Thymus (tissue), 11 donors: ENCODE measurements around the gene EHBP1. TPM values are rescaled to one million over a fixed set of nuclear protein-coding genes. Genes with fewer than 3 reads are reported as not detected.
"Not testable (repeated sequence)": the region's sequence is repeated elsewhere in the genome, so short reads cannot be mapped to it uniquely, and the experiment has no call there.

Experiments
- DNase-seq, 9 donors: peaks; one replicate each; pipeline ENCODE4 v3.0.0-alpha.2; 2013; ENCODE audit warnings: low spot score in 9 of 9, low read depth in 6 of 9, missing footprints in 1 of 9
- H3K27ac ChIP-seq, 2 donors: one replicate each; pipeline ENCODE4 v1.5.1; 2013; ENCODE audit warnings: control low read depth in 1 of 2, low read depth in 1 of 2, low read length in 1 of 2, mild to moderate bottlenecking in 1 of 2, moderate library complexity in 1 of 2
- H3K27me3 ChIP-seq, 2 donors: one replicate each; pipeline ENCODE4 v1.5.1; 2013; ENCODE audit warnings: low read length in 1 of 2; ENCODE audit not compliant: control insufficient read depth in 2 of 2, insufficient read depth in 1 of 2
- H3K36me3 ChIP-seq, 2 donors: one replicate each; pipeline ENCODE4 v1.5.1; 2013; ENCODE audit warnings: low read length in 1 of 2, mild to moderate bottlenecking in 1 of 2, moderate library complexity in 1 of 2; ENCODE audit not compliant: control insufficient read depth in 2 of 2, insufficient read depth in 2 of 2
- H3K4me1 ChIP-seq, 2 donors: one replicate each; pipeline ENCODE4 v1.5.1; 2013; ENCODE audit warnings: low read length in 2 of 2; ENCODE audit not compliant: control insufficient read depth in 2 of 2, insufficient read depth in 2 of 2
- H3K4me3 ChIP-seq, 2 donors: one replicate each; pipeline ENCODE4 v1.5.1; 2013; ENCODE audit warnings: low read length in 2 of 2, control low read depth in 1 of 2, mild to moderate bottlenecking in 1 of 2
- H3K9me3 ChIP-seq, 2 donors: one replicate each; pipeline ENCODE4 v1.5.1; 2013; ENCODE audit warnings: low read length in 1 of 2, mild to moderate bottlenecking in 1 of 2; ENCODE audit not compliant: control insufficient read depth in 2 of 2, insufficient read depth in 1 of 2
- WGBS: extraction: QIAGEN DNeasy Blood & Tissue Kit; methylation state at CpG from one replicate; pipeline ENCODE4 v1.1.7; 2013; 5-methylcytosine and 5-hydroxymethylcytosine counted together
- polyA plus RNA-seq: library from polyadenylated mRNA; stranded (reverse); fragments of 200-250 nt; gene quantifications from one replicate; pipeline ENCODE4 v1.2.3, GENCODE V29; 2013
- total RNA-seq: library from RNA; stranded (reverse); fragments of 120-200 nt; gene quantifications from one replicate; pipeline ENCODE4 v1.2.4, GENCODE V29; 2013
- donor health status: healthy.

The EHBP1 gene
- total and polyA plus RNA-seq, 2 donors = 11.2 to 19.5 TPM

DNA sequence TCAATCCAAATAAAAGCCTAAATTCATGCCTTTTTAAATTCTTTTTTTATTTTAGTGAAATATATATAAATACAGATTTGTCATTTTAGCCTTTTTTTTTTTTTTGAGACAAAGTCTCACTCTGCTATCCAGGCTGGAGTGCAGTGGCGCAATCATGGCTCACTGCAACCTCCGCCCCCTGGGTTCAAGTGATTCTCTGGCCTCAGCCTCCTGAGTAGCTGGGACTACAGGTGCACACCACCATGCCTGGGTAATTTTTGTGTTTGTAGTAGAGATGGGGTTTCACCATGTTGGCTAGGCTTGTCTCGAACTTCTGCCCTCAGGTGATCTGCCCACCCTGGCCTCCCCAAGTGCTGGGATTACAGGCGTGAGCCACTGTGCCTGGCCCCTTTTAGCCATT, 368.9 kb downstream of the EHBP1 start:
- 97% methylated on average over 4 of the region's 4 CpGs for WGBS
- H3K27me3 ChIP-seq, H3K27ac ChIP-seq, DNase-seq, H3K4me3 ChIP-seq, H3K9me3 ChIP-seq, H3K4me1 ChIP-seq, H3K36me3 ChIP-seq: not testable (repeated sequence)

GRCh38 chr2:63078852-63079606, 373.5 kb downstream of the EHBP1 start:
- no peaks in the 10 kb centered on the region for H3K27me3 ChIP-seq
- 87% methylated on average over 4 of the region's 4 CpGs for WGBS
- no peaks in the 10 kb centered on the region for H3K36me3 ChIP-seq

GRCh38 chr2:63081404-63081803, 375.9 kb downstream of the EHBP1 start:
- 87% methylated on average over 4 of the region's 4 CpGs for WGBS
- Histone ChIP-seq H3K36me3 (no peaks in the 10 kb centered on the region), H3K9me3 (no peaks in the 10 kb centered on the region), H3K4me3 (no peak overlapping the region), H3K4me1 (no peaks in the 10 kb centered on the region), H3K27me3 (no peaks in the 10 kb centered on the region), H3K27ac (no peak overlapping the region)
- DNase-seq = no peak

More at GRCh38 chr2:63078852-63079606, 373.5 kb downstream of the EHBP1 start:
- Histone ChIP-seq H3K27ac (no peak overlapping the region), H3K9me3 (no peaks in the 10 kb centered on the region), H3K4me3 (no peak overlapping the region), H3K4me1 (no peaks in the 10 kb centered on the region)
- DNase-seq = peak in 2 of 9 donors; percentile 17 to 39

DNA sequence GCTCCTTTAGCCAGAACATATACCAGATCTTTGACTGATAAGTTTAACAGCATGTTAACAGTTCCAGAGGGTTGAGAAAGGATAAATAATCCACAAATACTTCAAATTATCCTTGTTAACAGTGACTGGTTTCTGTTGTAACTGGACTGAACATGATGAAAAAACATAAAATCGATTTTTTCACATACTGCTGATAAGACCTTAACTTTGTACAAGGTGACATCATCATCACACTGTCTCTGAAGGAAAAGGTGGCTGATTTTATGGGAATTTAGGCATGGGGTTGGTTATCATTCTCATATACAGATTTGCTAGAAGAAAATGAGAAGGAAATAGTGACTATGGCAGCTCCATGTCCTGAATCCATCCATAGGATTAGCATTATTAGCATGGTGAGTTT, 381.2 kb downstream of the EHBP1 start:
- Histone ChIP-seq H3K4me3 (no peak overlapping the region), H3K27ac (no peak overlapping the region), H3K9me3 (no peaks in the 10 kb centered on the region), H3K36me3 (no peaks in the 10 kb centered on the region), H3K27me3 (no peaks in the 10 kb centered on the region), H3K4me1 (no peaks in the 10 kb centered on the region)
- 82% methylated on average over 1 of the region's 1 CpG for WGBS
- DNase-seq = no peak

- WGBS = 96% methylated on average over 1 of the region's 1 CpG
- Histone ChIP-seq H3K4me3 (no peak overlapping the region), H3K36me3 (no peaks in the 10 kb centered on the region), H3K27me3 (no peaks in the 10 kb centered on the region), H3K9me3 (no peaks in the 10 kb centered on the region), H3K27ac (no peak overlapping the region), H3K4me1 (no peaks in the 10 kb centered on the region)
- DNase-seq = no peak
Observed at GRCh38 chr2:63092401-63092800, 386.9 kb downstream of the EHBP1 start.

DNA sequence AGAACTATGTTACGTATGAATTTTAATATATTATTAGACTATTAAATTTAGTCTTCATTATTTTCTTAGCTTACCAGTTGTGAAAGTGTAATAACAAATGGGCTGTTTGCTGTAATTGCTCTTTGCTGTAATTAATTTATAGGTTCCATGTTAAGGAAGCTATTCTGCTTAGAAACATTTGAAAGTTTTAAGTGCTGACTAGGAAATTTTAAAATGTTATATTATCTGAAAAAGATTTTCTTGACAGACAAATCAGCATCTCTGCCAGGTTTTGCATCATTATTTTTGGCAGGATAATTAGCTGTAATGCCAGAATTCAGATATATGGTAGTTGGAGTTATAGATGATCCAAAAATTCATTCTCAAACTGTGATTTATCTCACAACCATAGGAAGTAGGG, 387.3 kb downstream of the EHBP1 start:
- no peak overlapping the region for H3K4me3 ChIP-seq
- H3K27ac ChIP-seq = no peak overlapping the region
- no peak for DNase-seq
- no peaks in the 10 kb centered on the region for H3K9me3 ChIP-seq
- no peaks in the 10 kb centered on the region for H3K36me3 ChIP-seq
- no peaks in the 10 kb centered on the region for H3K27me3 ChIP-seq
- H3K4me1 ChIP-seq = no peaks in the 10 kb centered on the region
- 0% methylated on average over 1 of the region's 1 CpG for WGBS

DNA sequence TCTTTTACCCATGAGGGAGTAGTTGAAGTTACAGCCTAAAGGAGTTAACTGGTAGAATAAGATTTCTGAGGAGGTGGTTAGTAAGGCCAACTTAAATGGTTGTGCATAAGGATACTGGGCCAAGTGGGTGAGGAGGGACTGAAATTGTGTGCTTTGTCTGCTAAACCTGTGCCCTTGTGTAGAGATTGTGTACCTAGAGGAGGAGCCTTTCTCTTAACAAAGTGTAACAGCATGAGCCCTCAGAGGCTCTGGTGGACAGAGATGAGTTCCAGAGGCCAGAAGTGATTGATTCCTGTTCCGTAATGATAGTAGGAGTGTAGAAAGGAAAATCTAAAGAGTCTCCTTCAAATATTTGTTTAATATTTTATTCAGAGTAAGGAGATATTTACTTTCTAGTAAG, 388.0 kb downstream of the EHBP1 start:
- no peaks in the 10 kb centered on the region for H3K4me1 ChIP-seq
- WGBS = 100% methylated on average over 1 of the region's 1 CpG
- H3K4me3 ChIP-seq = no peak overlapping the region
- no peaks in the 10 kb centered on the region for H3K36me3 ChIP-seq
- H3K27me3 ChIP-seq = no peaks in the 10 kb centered on the region
- no peak for DNase-seq
- no peaks in the 10 kb centered on the region for H3K9me3 ChIP-seq
- no peak overlapping the region for H3K27ac ChIP-seq

Other genes starting within 250 kb of the EHBP1 start
- gene TMEM17, start 199.5 kb upstream of the EHBP1 start, total RNA-seq = 1.0 TPM
- 1.9 TPM for gene TMEM17, start 199.5 kb upstream of the EHBP1 start, polyA plus RNA-seq